PC-3 (cell line): Measurements from ENCODE around the gene SLC45A1. TPM values are rescaled to one million over a fixed set of nuclear protein-coding genes. Genes with fewer than 3 reads are reported as not detected.

Experiments used
- ATAC-seq: fragments of 200-7000 bp; cut with Tn5 transposase; 2 replicates; pipeline ENCODE4 v1.9.1; 2020; ENCODE audit warnings: mild to moderate bottlenecking, moderate library complexity
- BruUV-seq: library from RNA; stranded (reverse); fragments of 400-500 nt; replicated peaks from 2 replicates; lab custom pipeline; 2021; lab: Mats Ljungman, UMichigan
- CTCF ChIA-PET: fragments of 300-600 bp; sonication (Branson Sonifier 250); formaldehyde crosslinking; loops from one replicate; lab custom pipeline; 2022; ENCODE audit warnings: antibody characterized with exemption; lab: Charles Lee
- POLR2A ChIA-PET: fragments of 300-600 bp; sonication (Branson Sonifier 250); formaldehyde crosslinking; loops from one replicate; lab custom pipeline; 2022; ENCODE audit warnings: antibody characterized with exemption; ENCODE audit not compliant: unreplicated experiment; lab: Charles Lee
- DNase-seq: peaks from one replicate; pipeline ENCODE4 v3.0.0-alpha.2; 2015
- H2AFZ ChIP-seq: fragments of 300-600 bp; sonication (generic); 2 replicates; pipeline ENCODE4 v1.6.0; 2016; ENCODE audit warnings: antibody characterized with exemption, low read length
- H3F3A ChIP-seq: fragments of 300-600 bp; sonication (generic); one replicate; pipeline ENCODE4 v1.6.0; 2017; ENCODE audit warnings: antibody characterized with exemption, low read length, control low read depth, mild to moderate bottlenecking; ENCODE audit not compliant: unreplicated experiment
- H3K27ac ChIP-seq: fragments of 300-600 bp; sonication (generic); 2 replicates; pipeline ENCODE4 v1.5.1; 2016; ENCODE audit warnings: mild to moderate bottlenecking, low read length
- H3K27me3 ChIP-seq: fragments of 300-600 bp; sonication (generic); 2 replicates; pipeline ENCODE4 v1.6.1; 2016; ENCODE audit warnings: low read length, mixed read lengths
- H3K36me3 ChIP-seq: fragments of 300-600 bp; sonication (generic); 2 replicates; pipeline ENCODE4 v1.6.1; 2016; ENCODE audit warnings: low read depth, mixed run types, low read length, mixed read lengths
- H3K4me1 ChIP-seq: fragments of 300-600 bp; sonication (generic); 2 replicates; pipeline ENCODE4 v1.5.1; 2016; ENCODE audit warnings: low read length; ENCODE audit not compliant: insufficient read depth
- H3K4me2 ChIP-seq: fragments of 300-600 bp; sonication (generic); 2 replicates; pipeline ENCODE4 v1.6.0; 2016; ENCODE audit warnings: low read length
- H3K4me3 ChIP-seq: fragments of 300-600 bp; sonication (generic); 2 replicates; pipeline ENCODE4 v1.5.1; 2016; ENCODE audit warnings: mild to moderate bottlenecking, low read length, mixed read lengths
- H3K79me2 ChIP-seq: fragments of 300-600 bp; sonication (generic); 2 replicates; pipeline ENCODE4 v1.6.1; 2017; ENCODE audit warnings: low read length, mixed read lengths
- H3K9ac ChIP-seq: fragments of 300-600 bp; sonication (generic); 2 replicates; pipeline ENCODE4 v1.6.0; 2016; ENCODE audit warnings: mild to moderate bottlenecking, low read length
- H3K9me2 ChIP-seq: fragments of 300-600 bp; sonication (generic); replicated peaks from 2 replicates; pipeline ENCODE4 v1.6.1; 2016; ENCODE audit warnings: mixed run types, low read length, mixed read lengths
- H3K9me3 ChIP-seq: fragments of 300-600 bp; sonication (generic); 2 replicates; pipeline ENCODE4 v1.6.1; 2016; ENCODE audit warnings: low read length, mixed read lengths
- H4K20me1 ChIP-seq: fragments of 300-600 bp; sonication (generic); 2 replicates; pipeline ENCODE4 v1.6.1; 2016; ENCODE audit warnings: low read length, mixed read lengths
- EZH2 ChIP-seq: fragments of 300-600 bp; sonication (generic); IDR thresholded peaks from one replicate; pipeline ENCODE4 v1.6.1; 2017; ENCODE audit warnings: antibody characterized with exemption, mild to moderate bottlenecking, low read length; ENCODE audit not compliant: unreplicated experiment
- EZH2phosphoT487 ChIP-seq: fragments of 300-600 bp; sonication (generic); IDR thresholded peaks from 2 replicates; pipeline ENCODE4 v1.6.1; 2018; ENCODE audit warnings: mild to moderate bottlenecking, antibody characterized with exemption, low read length, borderline replicate concordance
- intact Hi-C: fragments of 100-400 bp; cut with micrococcal nuclease; formaldehyde crosslinking; loops from 2 replicates; pipeline ENCODE4 v1.9.0; 2023
- total RNA-seq: library from RNA; depleted of rRNA; stranded (reverse); fragments of >200 nt; gene quantifications from 2 replicates; pipeline ENCODE4 v1.2.3, GENCODE V29; 2014
- TF ChIP-seq, protein P1 (sequence below): fragments of 300-600 bp; sonication (generic); conservative IDR thresholded peaks from 2 replicates; pipeline ENCODE4 v1.5.1; 2017; ENCODE audit warnings: antibody characterized with exemption, low read depth, mild to moderate bottlenecking, low read length

Gene SLC45A1
- total RNA-seq, 1 experiment from 2014 or later: 0.62 TPM

DNA sequence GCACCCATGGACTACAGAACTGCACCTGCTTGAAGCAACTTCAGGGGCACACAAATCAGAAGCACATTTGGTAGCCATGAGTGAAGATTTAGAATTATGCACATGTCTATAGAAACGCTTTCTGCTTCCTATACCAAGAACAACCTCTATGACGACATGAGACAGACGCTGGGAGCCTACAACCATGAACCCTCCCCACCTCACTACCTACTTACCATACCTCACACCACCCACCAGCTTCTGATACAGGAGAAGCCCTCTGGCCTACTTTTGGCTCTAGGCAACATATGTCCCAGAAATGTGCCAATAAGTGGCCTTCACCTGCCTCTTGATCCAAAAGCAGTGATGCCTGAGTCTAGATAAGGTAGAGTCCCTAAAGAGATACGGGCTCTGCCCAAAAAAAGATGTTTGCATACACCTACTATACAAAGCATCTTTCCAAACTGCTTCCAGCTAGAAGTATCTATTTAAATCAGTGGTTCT, 58.5 kb downstream of the SLC45A1 start:
- DNase-seq: no peak
- ATAC-seq: no peak
- no peaks in the 10 kb centered on the region for H3K9me3 ChIP-seq
- intact Hi-C loops: no loop called here
- H2AFZ ChIP-seq: no peak overlapping the region
- peaks cover 9% of the 10 kb centered on the region for H3K4me1 ChIP-seq
- H3K27me3 ChIP-seq: no peaks in the 10 kb centered on the region
- POLR2A ChIA-PET: interaction anchor here (0.5 kb wide), 1 partner anchor 33 kb away, joined by 3 read pairs; no protein-coding TSS in a partner anchor
- H3K4me2 ChIP-seq: no peak overlapping the region
- H3K27ac ChIP-seq: no peak overlapping the region
- BruUV-seq: no TSS peak
- CTCF ChIA-PET: no interaction called here
- no peak overlapping the region for H3K9ac ChIP-seq
- H3K9me2 ChIP-seq: no peaks in the 10 kb centered on the region
- H3K79me2 ChIP-seq: peaks cover 3% of the 10 kb centered on the region; the same call in 1 of the 2 replicates
- no peak overlapping the region for H3K4me3 ChIP-seq
- no peaks in the 10 kb centered on the region for H4K20me1 ChIP-seq
- no peaks in the 10 kb centered on the region; the same call in 1 of the 2 replicates for H3K36me3 ChIP-seq
- TF ChIP-seq, protein P1, sequence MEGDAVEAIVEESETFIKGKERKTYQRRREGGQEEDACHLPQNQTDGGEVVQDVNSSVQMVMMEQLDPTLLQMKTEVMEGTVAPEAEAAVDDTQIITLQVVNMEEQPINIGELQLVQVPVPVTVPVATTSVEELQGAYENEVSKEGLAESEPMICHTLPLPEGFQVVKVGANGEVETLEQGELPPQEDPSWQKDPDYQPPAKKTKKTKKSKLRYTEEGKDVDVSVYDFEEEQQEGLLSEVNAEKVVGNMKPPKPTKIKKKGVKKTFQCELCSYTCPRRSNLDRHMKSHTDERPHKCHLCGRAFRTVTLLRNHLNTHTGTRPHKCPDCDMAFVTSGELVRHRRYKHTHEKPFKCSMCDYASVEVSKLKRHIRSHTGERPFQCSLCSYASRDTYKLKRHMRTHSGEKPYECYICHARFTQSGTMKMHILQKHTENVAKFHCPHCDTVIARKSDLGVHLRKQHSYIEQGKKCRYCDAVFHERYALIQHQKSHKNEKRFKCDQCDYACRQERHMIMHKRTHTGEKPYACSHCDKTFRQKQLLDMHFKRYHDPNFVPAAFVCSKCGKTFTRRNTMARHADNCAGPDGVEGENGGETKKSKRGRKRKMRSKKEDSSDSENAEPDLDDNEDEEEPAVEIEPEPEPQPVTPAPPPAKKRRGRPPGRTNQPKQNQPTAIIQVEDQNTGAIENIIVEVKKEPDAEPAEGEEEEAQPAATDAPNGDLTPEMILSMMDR: no peak
- TF ChIP-seq EZH2 (no peak), EZH2phosphoT487 (no peak)
- no peaks in the 10 kb centered on the region for H3F3A ChIP-seq

DNA sequence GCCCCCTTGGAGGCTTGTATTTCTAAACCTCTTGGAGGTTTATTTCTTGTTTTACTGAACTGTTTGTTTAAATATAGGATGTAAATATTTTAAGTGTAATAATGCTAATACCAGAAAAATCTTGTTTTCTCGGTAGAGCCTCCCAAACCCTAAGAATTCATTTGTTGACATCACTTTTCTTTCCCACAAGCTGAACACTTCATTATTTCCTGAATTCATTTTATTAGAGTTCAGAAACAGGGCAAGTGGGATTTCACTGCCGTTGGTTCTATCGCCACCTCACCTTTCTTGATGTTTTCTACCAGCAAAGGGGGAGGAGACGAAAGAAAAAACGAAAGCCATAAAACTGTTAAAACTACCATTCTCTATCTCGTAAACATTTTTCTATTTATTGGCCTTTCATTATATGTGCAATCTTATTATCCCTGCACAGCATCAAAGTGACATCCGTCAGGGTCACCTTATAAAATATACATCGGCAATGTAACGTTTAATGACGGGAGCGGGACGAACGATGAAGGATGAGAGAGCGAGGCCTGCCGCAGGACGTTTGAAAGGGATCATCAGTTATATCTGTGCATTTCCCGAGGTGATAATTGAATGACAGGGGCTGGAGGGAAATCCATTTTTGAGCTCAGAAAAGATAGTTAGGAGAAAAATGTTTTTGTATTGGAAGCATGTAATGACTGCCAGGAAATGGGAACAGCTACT, 59.5 kb downstream of the SLC45A1 start:
- Histone ChIP-seq H3K36me3 (no peaks in the 10 kb centered on the region; the same call in 1 of the 2 replicates), H3K9me2 (no peaks in the 10 kb centered on the region), H2AFZ (no peak overlapping the region), H3K4me3 (no peak overlapping the region), H3K9me3 (no peaks in the 10 kb centered on the region), H3K27me3 (no peaks in the 10 kb centered on the region), H3K4me1 (peaks cover 9% of the 10 kb centered on the region), H3F3A (no peaks in the 10 kb centered on the region), H3K27ac (no peak overlapping the region), H4K20me1 (no peaks in the 10 kb centered on the region), H3K79me2 (peaks cover 3% of the 10 kb centered on the region; the same call in 1 of the 2 replicates), H3K4me2 (no peak overlapping the region), H3K9ac (no peak overlapping the region)
- no peak for TF ChIP-seq EZH2phosphoT487
- TF ChIP-seq, protein P1: no peak
- no peak for TF ChIP-seq EZH2
- ChIA-PET CTCF (interaction anchor here (0.6 kb wide), 1 partner anchor 63 kb away, joined by 3 read pairs; no protein-coding TSS in a partner anchor), POLR2A (no interaction called here)
- intact Hi-C loops: no loop called here
- no TSS peak for BruUV-seq
- ATAC-seq (no peak), DNase-seq (no peak)

DNA sequence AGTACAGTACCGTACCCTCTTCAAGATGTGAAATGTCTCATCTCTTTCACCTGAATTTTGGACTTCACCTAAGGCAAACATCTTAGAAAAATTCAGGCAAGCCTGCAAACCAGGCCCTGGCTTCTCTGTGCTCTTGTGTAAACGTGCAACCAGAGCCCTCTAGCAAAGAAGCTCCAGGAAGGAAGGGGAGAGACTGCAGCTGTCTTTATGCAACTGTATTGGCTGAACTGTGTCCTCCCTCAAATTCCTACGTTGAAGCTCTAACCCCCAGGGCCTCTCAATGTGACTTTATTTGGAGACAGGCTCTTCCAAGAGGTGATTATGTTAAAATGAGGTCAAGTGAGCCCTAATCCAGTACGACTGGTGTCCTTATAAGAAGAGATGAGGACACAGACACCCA, 60.3 kb downstream of the SLC45A1 start:
- BruUV-seq: no TSS peak
- peaks cover 1% of the 10 kb centered on the region; the same call in 1 of the 2 replicates for H3K36me3 ChIP-seq
- H3K27me3 ChIP-seq: no peaks in the 10 kb centered on the region
- CTCF ChIA-PET: interaction anchor here (0.6 kb wide), 1 partner anchor 63 kb away, joined by 3 read pairs; no protein-coding TSS in a partner anchor
- H3K9me3 ChIP-seq: no peaks in the 10 kb centered on the region
- intact Hi-C loops: no loop called here
- H3K4me3 ChIP-seq: no peak overlapping the region
- DNase-seq (no peak), ATAC-seq (no peak; the same call in 1 of the 2 replicates)
- TF ChIP-seq EZH2phosphoT487: no peak
- TF ChIP-seq EZH2: no peak
- TF ChIP-seq, protein P1: no peak
- peaks cover 4% of the 10 kb centered on the region; the same call in 1 of the 2 replicates for H3K79me2 ChIP-seq
- peaks cover 9% of the 10 kb centered on the region for H3K4me1 ChIP-seq
- H3F3A ChIP-seq: no peaks in the 10 kb centered on the region
- no peak overlapping the region for H3K9ac ChIP-seq
- no peak overlapping the region for H2AFZ ChIP-seq
- no peak overlapping the region for H3K4me2 ChIP-seq
- POLR2A ChIA-PET: no interaction called here
- no peak overlapping the region for H3K27ac ChIP-seq
- no peaks in the 10 kb centered on the region for H3K9me2 ChIP-seq
- H4K20me1 ChIP-seq: no peaks in the 10 kb centered on the region
